ENCODE results near the gene IP6K1.
"Not testable (repeated sequence)": the region's sequence is repeated elsewhere in the genome, so short reads cannot be mapped to it uniquely, and the experiment has no call there.

The IP6K1 gene

DNA sequence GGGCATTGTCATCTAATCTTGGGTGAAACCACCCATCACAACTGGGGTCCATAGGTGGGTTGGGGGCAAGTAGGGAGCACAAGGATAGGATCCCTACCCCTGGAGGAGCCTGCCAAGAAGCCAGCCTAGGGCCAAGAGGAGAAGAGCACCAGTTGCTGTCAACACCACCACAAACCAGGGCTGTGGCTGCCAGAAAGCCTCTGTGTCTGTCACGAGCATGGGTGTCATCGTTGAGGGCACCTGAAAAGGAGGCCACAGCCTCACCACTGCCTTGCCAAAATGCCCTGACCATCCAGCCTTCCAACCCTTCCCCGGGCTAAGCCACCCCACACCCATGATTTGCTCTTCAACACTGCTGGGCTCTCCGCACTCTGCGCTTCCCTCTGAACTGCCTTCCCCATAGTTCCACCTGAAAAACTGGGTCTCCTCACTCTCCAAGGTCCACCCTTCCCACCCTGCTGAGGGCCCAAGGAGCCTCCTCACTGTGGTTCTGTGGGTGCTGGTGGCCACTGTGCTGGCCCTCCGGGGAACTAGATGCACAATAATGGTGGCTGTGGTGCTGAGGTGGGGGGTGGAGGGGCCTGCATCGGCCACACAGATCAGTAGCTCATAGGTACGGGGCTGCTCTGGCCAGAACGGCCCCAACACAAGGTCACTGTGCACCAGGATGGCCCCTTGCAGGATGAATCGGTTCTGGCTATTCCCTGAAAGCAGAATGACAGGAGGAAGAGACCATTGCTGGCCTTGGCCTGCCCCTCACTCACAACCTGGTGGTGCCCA is 6.2 kb upstream of the IP6K1 start:
- no peak overlapping the region for H3K27ac ChIP-seq
- TF ChIP-seq CTCF (conservative IDR thresholded peaks at IDR 0.05), result no peak
- TF ChIP-seq ZFX (IDR thresholded peaks at IDR 0.05), result no peak

DNA sequence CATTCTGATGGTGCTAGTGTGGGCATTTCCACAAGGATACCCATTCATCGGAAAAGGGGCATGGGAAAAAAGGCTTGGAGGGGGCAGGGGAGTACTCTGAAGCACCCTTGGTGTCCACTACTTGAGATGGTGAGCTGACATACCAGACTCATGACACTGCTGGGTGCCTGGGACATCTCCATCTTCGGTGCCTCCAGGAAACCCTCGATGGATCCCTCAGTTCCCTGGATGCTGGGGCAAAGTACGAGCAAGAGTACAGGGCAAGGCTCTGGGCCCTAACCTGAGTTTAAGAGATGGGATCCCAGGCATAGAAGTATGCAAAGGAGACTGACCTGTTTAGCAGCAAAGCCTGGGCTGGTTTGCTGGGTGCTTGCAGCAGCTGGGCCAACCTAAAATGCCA is 5.2 kb upstream of the IP6K1 start:
- no peak for TF ChIP-seq CTCF (conservative IDR thresholded peaks at IDR 0.05)
- TF ChIP-seq ZFX (IDR thresholded peaks at IDR 0.05), result no peak
- no peak overlapping the region for H3K27ac ChIP-seq

GRCh38 chr3:49790626-49791411 is 4.5 kb upstream of the IP6K1 start:
- no peak overlapping the region for H3K27ac ChIP-seq
- TF ChIP-seq ZFX (IDR thresholded peaks at IDR 0.05), result no peak
- TF ChIP-seq CTCF (conservative IDR thresholded peaks at IDR 0.05), result no peak

- H3K27ac ChIP-seq, result no peak overlapping the region
- TF ChIP-seq ZFX (IDR thresholded peaks at IDR 0.05), result no peak
- no peak for TF ChIP-seq CTCF (conservative IDR thresholded peaks at IDR 0.05)
These were observed 1.7 kb upstream of the IP6K1 start for GRCh38 chr3:49788056-49788455.

DNA sequence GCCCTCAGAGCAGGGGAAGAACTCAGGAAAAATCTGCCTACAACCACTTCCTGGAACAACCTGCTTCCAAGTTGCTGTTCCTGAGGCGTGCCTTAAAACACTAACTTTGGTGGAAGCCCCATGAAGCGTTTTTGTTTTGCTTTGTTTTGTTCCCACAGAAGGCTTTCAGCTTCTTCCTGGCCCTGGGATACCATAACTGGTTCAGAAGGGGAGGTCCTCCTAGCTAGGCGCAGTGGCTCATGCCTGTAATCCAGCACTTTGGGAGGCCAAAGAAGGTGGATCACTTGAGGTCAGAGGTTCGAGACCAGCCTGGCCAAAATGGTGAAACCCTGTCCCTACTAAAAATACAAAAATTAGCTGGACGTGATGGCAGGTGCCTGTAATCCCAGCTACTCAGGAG is 1.2 kb upstream of the IP6K1 start:
- TF ChIP-seq CTCF (conservative IDR thresholded peaks at IDR 0.05) (no peak), ZFX (IDR thresholded peaks at IDR 0.05) (no peak)
- H3K27ac ChIP-seq, result no peak overlapping the region; the same call in 1 of the 2 replicates

DNA sequence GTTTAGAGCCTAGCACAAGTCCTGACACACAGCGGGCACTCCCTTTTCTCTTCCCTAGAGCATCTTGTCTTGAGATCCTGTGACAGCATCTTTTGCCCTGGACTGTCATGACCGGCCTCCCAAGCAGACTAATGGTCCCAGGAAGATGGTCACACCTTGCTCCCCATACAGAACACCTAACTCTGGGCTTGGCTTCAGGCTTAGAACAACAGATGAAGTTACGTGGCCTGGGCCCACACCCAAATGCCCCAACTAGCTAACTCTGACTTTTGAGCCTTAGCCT is 781 bp upstream of the IP6K1 start:
- H3K27ac ChIP-seq, result peak overlapping the region; percentile 82
- TF ChIP-seq ZFX (IDR thresholded peaks at IDR 0.05) (no peak), CTCF (conservative IDR thresholded peaks at IDR 0.05) (no peak)

GRCh38 chr3:49785565-49786356 is 581 bp downstream of the IP6K1 start:
- TF ChIP-seq ZFX (IDR thresholded peaks at IDR 0.05) (no peak), CTCF (conservative IDR thresholded peaks at IDR 0.05) (no peak)
- peak overlapping the region; percentile 82 for H3K27ac ChIP-seq

GRCh38 chr3:49782277-49782676 is 4.1 kb downstream of the IP6K1 start:
- H3K27ac ChIP-seq, result not testable (repeated sequence)
